HL-60 (cell line): Measurements from ENCODE around the gene CCDC17.

ENCODE experiments used
- DNase-seq, 2 experiments: peaks; one replicate each; pipeline ENCODE4 v3.0.0-alpha.2; 2010 to 2020; ENCODE audit warnings: low read depth in 1 of 2, low spot score in 1 of 2
- H3K27ac ChIP-seq: fragments of 250-450 bp; sonication (Bioruptor Pico); replicated peaks from 2 replicates; pipeline ENCODE4 v1.5.1; 2020; ENCODE audit warnings: mild to moderate bottlenecking, moderate library complexity
- H3K27me3 ChIP-seq: fragments of 250-450 bp; sonication (Bioruptor Pico); 2 replicates; pipeline ENCODE4 v1.5.1; 2021; ENCODE audit warnings: mild to moderate bottlenecking, moderate library complexity; ENCODE audit not compliant: insufficient read depth, poor library complexity, severe bottlenecking
- H3K4me3 ChIP-seq: replicated peaks from 2 replicates; pipeline ENCODE4 v1.5.1; 2011; ENCODE audit warnings: mild to moderate bottlenecking, control low read depth, low read length; ENCODE audit not compliant: insufficient read depth
- GABPA ChIP-seq: IDR thresholded peaks from 2 replicates; pipeline ENCODE4 v1.6.1; 2012; ENCODE audit warnings: low read depth
- POLR2AphosphoS5 ChIP-seq: IDR thresholded peaks from 2 replicates; pipeline ENCODE4 v1.6.1; 2012; ENCODE audit warnings: low read depth
- SPI1 ChIP-seq: IDR thresholded peaks from 2 replicates; pipeline ENCODE4 v1.6.1; 2012; ENCODE audit warnings: low read depth, mild to moderate bottlenecking, borderline replicate concordance
- TF ChIP-seq, protein P1 (sequence below): IDR thresholded peaks from one replicate; pipeline ENCODE4 v1.5.1; 2011; ENCODE audit warnings: low read length, control low read depth, inconsistent platforms; ENCODE audit not compliant: insufficient read depth
- TF ChIP-seq, protein P2 (sequence below): IDR thresholded peaks from 2 replicates; pipeline ENCODE4 v1.6.1; 2012; ENCODE audit warnings: low read depth; ENCODE audit not compliant: insufficient replicate concordance

The CCDC17 gene

DNA sequence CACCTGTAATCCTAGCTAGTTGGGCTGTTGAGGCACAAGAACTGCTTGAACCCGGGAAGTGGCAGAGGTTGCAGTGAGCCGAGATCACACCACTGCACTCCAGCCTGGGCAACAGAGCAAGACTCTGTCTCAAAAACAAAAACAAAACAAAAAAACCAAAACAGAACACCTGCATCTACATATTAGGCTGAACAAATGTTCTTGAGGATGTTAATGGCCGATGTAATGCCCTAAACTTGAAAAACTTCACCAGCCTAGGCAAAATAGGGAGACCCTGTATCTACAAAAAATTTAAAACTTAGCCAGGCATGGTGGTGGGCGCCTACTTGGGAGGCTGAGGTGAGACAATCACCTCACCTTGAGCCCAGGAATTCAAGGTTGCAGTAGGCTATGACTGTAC is 44.7 kb upstream of the CCDC17 start:
- no peak for TF ChIP-seq POLR2AphosphoS5
- TF ChIP-seq GABPA = no peak
- no peak for TF ChIP-seq SPI1
- TF ChIP-seq, protein P1, sequence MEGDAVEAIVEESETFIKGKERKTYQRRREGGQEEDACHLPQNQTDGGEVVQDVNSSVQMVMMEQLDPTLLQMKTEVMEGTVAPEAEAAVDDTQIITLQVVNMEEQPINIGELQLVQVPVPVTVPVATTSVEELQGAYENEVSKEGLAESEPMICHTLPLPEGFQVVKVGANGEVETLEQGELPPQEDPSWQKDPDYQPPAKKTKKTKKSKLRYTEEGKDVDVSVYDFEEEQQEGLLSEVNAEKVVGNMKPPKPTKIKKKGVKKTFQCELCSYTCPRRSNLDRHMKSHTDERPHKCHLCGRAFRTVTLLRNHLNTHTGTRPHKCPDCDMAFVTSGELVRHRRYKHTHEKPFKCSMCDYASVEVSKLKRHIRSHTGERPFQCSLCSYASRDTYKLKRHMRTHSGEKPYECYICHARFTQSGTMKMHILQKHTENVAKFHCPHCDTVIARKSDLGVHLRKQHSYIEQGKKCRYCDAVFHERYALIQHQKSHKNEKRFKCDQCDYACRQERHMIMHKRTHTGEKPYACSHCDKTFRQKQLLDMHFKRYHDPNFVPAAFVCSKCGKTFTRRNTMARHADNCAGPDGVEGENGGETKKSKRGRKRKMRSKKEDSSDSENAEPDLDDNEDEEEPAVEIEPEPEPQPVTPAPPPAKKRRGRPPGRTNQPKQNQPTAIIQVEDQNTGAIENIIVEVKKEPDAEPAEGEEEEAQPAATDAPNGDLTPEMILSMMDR = no peak
- TF ChIP-seq, protein P2, sequence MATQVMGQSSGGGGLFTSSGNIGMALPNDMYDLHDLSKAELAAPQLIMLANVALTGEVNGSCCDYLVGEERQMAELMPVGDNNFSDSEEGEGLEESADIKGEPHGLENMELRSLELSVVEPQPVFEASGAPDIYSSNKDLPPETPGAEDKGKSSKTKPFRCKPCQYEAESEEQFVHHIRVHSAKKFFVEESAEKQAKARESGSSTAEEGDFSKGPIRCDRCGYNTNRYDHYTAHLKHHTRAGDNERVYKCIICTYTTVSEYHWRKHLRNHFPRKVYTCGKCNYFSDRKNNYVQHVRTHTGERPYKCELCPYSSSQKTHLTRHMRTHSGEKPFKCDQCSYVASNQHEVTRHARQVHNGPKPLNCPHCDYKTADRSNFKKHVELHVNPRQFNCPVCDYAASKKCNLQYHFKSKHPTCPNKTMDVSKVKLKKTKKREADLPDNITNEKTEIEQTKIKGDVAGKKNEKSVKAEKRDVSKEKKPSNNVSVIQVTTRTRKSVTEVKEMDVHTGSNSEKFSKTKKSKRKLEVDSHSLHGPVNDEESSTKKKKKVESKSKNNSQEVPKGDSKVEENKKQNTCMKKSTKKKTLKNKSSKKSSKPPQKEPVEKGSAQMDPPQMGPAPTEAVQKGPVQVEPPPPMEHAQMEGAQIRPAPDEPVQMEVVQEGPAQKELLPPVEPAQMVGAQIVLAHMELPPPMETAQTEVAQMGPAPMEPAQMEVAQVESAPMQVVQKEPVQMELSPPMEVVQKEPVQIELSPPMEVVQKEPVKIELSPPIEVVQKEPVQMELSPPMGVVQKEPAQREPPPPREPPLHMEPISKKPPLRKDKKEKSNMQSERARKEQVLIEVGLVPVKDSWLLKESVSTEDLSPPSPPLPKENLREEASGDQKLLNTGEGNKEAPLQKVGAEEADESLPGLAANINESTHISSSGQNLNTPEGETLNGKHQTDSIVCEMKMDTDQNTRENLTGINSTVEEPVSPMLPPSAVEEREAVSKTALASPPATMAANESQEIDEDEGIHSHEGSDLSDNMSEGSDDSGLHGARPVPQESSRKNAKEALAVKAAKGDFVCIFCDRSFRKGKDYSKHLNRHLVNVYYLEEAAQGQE = no peak
- no peak overlapping the region for H3K4me3 ChIP-seq
- no peak for DNase-seq
- H3K27ac ChIP-seq = no peak overlapping the region
- H3K27me3 ChIP-seq = no peaks in the 10 kb centered on the region

DNA sequence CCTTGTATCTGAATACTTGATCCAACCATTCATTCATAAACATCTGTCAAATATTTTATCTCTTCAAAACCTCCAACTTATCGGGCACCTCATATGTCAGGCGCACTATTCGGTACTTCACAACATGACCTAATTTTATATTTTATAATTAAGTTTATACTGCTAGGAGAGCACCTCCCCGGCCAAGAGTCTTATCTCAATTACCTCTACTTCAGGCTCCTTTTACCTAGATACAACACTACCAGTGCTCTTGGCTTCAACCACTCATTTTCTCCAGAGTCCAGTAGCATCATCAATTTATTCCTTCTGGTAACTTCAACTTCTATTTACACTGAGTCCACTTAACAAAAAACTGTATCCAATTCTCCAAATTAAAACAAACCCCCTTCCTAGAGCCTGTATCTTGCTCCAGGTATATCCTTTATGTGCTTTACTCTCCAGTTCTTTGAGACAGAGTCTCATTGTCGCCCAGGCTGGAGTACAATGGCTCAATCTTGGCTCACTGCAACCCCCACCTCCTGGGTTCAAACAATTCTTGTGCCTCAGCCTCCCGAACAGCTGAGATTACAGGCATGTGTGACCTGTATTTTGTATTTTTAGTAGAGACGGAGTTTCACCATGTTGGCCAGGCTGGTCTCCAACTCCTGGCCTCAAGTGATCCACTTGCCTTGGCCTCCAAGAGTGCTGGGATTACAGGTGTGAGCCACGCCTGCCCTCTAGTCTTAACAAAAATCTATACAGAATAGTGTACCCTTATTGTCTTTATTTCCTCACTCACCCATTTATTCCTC is 43.7 kb upstream of the CCDC17 start:
- DNase-seq = no peak
- TF ChIP-seq POLR2AphosphoS5 = no peak
- TF ChIP-seq, protein P1 = no peak
- Histone ChIP-seq H3K4me3 (no peak overlapping the region), H3K27ac (no peak overlapping the region), H3K27me3 (no peaks in the 10 kb centered on the region)

DNA sequence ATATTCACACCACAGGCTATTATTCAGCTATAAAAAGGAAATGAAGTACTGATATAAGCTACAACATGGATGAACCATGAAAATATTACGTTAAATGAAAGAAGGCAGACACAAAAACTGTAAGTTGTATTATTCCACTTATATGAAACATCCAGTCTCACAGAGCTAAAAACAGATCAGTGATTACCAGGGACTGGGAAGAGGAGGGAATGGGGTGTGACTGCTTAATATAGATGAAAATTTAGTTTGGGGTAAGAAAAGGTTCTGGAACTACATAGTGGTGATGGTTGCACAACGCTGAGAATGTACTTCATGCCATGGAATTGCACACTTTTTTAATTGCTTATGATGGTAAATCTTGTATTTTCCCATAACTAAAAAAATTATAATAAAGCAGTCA is 43.0 kb upstream of the CCDC17 start:
- Histone ChIP-seq H3K27ac (no peak overlapping the region), H3K27me3 (no peaks in the 10 kb centered on the region), H3K4me3 (no peak overlapping the region)
- DNase-seq = no peak
- TF ChIP-seq SPI1 = no peak
- TF ChIP-seq, protein P1 = no peak
- TF ChIP-seq GABPA = no peak
- TF ChIP-seq, protein P2 = no peak
- TF ChIP-seq POLR2AphosphoS5 = no peak

DNA sequence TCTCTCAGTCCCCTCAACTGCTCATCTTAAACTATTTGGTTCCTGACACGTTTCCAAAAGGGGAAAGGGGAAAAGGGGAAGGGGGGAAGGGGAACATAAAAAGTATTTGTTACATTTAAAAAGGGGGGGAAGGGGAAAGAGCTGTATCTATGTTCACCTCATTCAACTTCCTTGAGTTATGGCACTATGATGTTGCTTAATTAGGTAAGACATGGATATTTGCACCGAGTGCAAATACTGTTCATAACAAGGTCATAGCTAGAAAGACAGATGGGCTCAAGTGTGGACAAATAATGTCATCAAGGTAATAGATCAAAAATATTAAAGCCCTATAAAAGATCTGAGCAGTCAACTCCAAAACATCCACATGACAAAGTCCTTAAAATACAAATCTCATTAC is 36.5 kb upstream of the CCDC17 start:
- TF ChIP-seq, protein P2 = no peak
- TF ChIP-seq, protein P1 = no peak
- TF ChIP-seq GABPA = no peak
- no peak for TF ChIP-seq SPI1
- no peak for TF ChIP-seq POLR2AphosphoS5
- Histone ChIP-seq H3K27ac (no peak overlapping the region), H3K4me3 (no peak overlapping the region), H3K27me3 (no peaks in the 10 kb centered on the region)
- DNase-seq = no peak
